Activated naive CD8-positive, alpha-beta T cell treated with anti-CD3 and anti-CD28 coated beads, Interleukin-2, amount 50 U/mL, for 24 hours (primary cell): ENCODE measurements around the gene ETS1.

ENCODE experiments used
- ATAC-seq: fragments of 150-1000 bp; cut with Tn5 transposase; one replicate; pipeline ENCODE4 v1.10.0; 2021
- DNase-seq: peaks from one replicate; pipeline ENCODE4 v3.0.0; 2021
- H3K27ac Mint-ChIP-seq: one replicate; pipeline ENCODE4 v1.8.0; 2021; ENCODE audit warnings: mild to moderate bottlenecking, mixed read lengths
- H3K27me3 Mint-ChIP-seq: one replicate; pipeline ENCODE4 v1.8.0; 2021; ENCODE audit warnings: mixed read lengths
- H3K36me3 Mint-ChIP-seq: one replicate; pipeline ENCODE4 v1.8.0; 2021; ENCODE audit warnings: low read depth, mixed read lengths
- H3K4me1 Mint-ChIP-seq: one replicate; pipeline ENCODE4 v1.8.0; 2021; ENCODE audit warnings: mixed read lengths
- H3K4me3 Mint-ChIP-seq: one replicate; pipeline ENCODE4 v1.8.0; 2021; ENCODE audit warnings: mild to moderate bottlenecking, moderate library complexity, mixed read lengths
- H3K9me3 Mint-ChIP-seq: one replicate; pipeline ENCODE4 v1.8.0; 2021; ENCODE audit warnings: mixed read lengths

The ETS1 gene

GRCh38 chr11:128511712-128512111 lies 75.6 kb downstream of the ETS1 start:
- no peaks in the 10 kb centered on the region for H3K27me3 Mint-ChIP-seq
- no peaks in the 10 kb centered on the region for H3K9me3 Mint-ChIP-seq
- ATAC-seq (no peak), DNase-seq (no peak)
- peaks cover 99% of the 10 kb centered on the region for H3K4me1 Mint-ChIP-seq
- H3K27ac Mint-ChIP-seq: peak overlapping the region; percentile 100
- peaks cover 72% of the 10 kb centered on the region for H3K36me3 Mint-ChIP-seq
- peak overlapping the region; percentile 95 for H3K4me3 Mint-ChIP-seq

GRCh38 chr11:128509621-128510389 lies 77.6 kb downstream of the ETS1 start:
- ATAC-seq: no peak
- H3K27me3 Mint-ChIP-seq: no peaks in the 10 kb centered on the region
- DNase-seq: no peak
- H3K9me3 Mint-ChIP-seq: no peaks in the 10 kb centered on the region
- peak overlapping the region; percentile 95 for H3K4me3 Mint-ChIP-seq
- peaks cover 70% of the 10 kb centered on the region for H3K36me3 Mint-ChIP-seq
- H3K4me1 Mint-ChIP-seq: peaks cover 99% of the 10 kb centered on the region
- H3K27ac Mint-ChIP-seq: peak overlapping the region; percentile 100

DNA sequence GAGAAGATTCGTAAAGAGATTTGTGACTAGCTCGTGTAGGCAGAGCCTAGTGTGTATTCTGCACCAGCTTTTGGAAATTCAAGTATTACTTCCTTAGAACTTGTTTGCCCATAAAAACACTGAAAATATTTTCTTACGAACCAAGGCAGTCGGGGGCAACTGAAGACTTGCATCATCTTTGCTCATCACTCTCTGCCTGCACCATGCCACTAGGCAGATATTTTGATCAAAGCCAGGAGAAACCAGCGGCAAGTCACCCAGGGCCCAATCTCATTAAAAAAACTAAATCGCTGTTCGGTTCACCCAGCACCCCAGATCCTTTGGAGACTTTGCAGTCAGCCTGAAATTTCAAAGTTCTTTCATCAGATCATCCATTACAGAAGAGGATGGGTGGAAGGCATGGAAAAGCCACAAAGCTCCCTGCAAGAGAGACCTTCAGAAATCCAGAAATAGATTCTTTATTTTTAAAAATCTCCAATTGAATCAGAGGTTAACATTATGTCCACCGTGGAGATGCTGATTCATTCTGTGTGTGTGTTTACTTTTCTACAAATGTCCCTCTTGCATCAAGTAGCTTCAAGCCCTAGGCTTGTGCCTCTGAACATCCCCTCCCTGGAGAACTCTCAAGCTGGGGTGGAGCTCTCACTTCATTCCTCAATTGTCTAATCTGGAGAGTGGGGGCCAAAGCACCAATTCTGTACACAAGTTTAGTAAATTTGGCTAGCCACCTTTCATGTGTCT lies 78.4 kb downstream of the ETS1 start:
- H3K4me3 Mint-ChIP-seq: peak overlapping the region; percentile 95
- peak overlapping the region; percentile 100 for H3K27ac Mint-ChIP-seq
- H3K36me3 Mint-ChIP-seq: peaks cover 66% of the 10 kb centered on the region
- H3K4me1 Mint-ChIP-seq: peaks cover 99% of the 10 kb centered on the region
- ATAC-seq: no peak
- no peaks in the 10 kb centered on the region for H3K9me3 Mint-ChIP-seq
- H3K27me3 Mint-ChIP-seq: no peaks in the 10 kb centered on the region
- no peak for DNase-seq

GRCh38 chr11:128507936-128508335 lies 79.4 kb downstream of the ETS1 start:
- no peak for ATAC-seq
- H3K9me3 Mint-ChIP-seq: no peaks in the 10 kb centered on the region
- peak overlapping the region; percentile 95 for H3K4me3 Mint-ChIP-seq
- H3K36me3 Mint-ChIP-seq: peaks cover 61% of the 10 kb centered on the region
- H3K4me1 Mint-ChIP-seq: peaks cover 99% of the 10 kb centered on the region
- no peaks in the 10 kb centered on the region for H3K27me3 Mint-ChIP-seq
- DNase-seq: no peak
- H3K27ac Mint-ChIP-seq: peak overlapping the region; percentile 100

DNA sequence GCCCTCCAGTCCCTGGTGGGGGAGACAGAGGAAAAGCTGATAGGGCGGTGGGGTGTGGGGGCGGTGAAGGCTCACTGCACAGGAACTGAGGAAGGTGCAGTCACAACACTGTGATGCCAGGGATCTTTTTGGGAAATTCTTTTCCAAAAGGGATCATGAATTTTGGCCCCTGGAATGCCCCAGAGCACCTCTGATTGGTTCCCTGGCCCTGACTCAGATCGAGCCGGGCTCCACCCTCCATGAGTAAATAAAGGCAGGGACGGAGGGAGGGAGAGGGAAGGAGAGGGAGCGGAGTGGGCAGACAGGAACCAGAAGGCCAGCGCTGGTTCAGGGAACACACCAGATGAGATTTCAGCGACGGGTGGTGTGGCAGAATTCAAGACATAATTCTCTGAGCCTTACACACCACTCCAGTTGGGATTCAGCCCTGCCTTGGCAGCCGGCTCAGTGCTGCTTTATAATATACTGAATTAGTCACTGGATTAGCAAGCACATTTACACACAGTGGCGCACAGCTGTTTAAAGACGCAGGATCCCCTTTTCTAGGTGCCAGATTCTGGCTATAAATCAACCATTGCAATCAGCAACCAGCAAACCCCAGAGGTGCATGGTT lies 80.3 kb downstream of the ETS1 start:
- Mint-ChIP-seq H3K27me3 (no peaks in the 10 kb centered on the region), H3K36me3 (peaks cover 55% of the 10 kb centered on the region)
- ATAC-seq: peak; percentile 64

GRCh38 chr11:128506356-128506755 lies 81.0 kb downstream of the ETS1 start:
- Mint-ChIP-seq H3K36me3 (peaks cover 54% of the 10 kb centered on the region), H3K9me3 (no peaks in the 10 kb centered on the region), H3K27ac (peak overlapping the region; percentile 100), H3K4me1 (peaks cover 99% of the 10 kb centered on the region), H3K4me3 (peak overlapping the region; percentile 95), H3K27me3 (no peaks in the 10 kb centered on the region)
- DNase-seq (no peak), ATAC-seq (no peak)

More for the DNA sequence above, 80.3 kb downstream of the ETS1 start:
- H3K27ac Mint-ChIP-seq: peak overlapping the region; percentile 100
- DNase-seq: peak; percentile 63
- peak overlapping the region; percentile 95 for H3K4me3 Mint-ChIP-seq
- H3K4me1 Mint-ChIP-seq: peaks cover 99% of the 10 kb centered on the region
- no peaks in the 10 kb centered on the region for H3K9me3 Mint-ChIP-seq

GRCh38 chr11:128505449-128506065 lies 81.8 kb downstream of the ETS1 start:
- Mint-ChIP-seq H3K9me3 (no peaks in the 10 kb centered on the region), H3K4me3 (peak overlapping the region; percentile 95), H3K36me3 (peaks cover 56% of the 10 kb centered on the region), H3K27me3 (no peaks in the 10 kb centered on the region), H3K4me1 (peaks cover 99% of the 10 kb centered on the region), H3K27ac (peak overlapping the region; percentile 100)
- ATAC-seq (no peak), DNase-seq (no peak)

DNA sequence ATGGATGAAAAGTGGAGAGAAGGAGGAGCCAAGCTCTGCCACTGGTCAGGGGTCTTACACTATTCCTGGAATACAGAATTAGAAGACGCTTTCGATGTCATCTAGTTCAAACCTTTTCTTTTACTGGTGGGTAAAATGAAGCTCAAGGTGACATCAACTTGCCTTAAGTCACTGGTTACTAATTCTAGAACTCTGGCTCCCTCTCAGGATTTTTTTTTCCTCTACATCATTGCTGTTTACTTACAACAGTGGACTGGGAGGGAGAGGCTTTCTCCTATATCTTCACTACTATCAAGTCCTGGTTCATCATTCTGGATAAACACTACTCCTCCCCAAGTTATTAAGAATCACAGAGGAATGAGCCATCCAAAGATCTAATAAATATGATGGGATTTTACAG lies 82.9 kb downstream of the ETS1 start:
- H3K36me3 Mint-ChIP-seq: peaks cover 58% of the 10 kb centered on the region
- peaks cover 97% of the 10 kb centered on the region for H3K4me1 Mint-ChIP-seq
- peak overlapping the region; percentile 95 for H3K4me3 Mint-ChIP-seq
- peak overlapping the region; percentile 100 for H3K27ac Mint-ChIP-seq
- H3K27me3 Mint-ChIP-seq: no peaks in the 10 kb centered on the region
- DNase-seq: no peak
- H3K9me3 Mint-ChIP-seq: no peaks in the 10 kb centered on the region
- no peak for ATAC-seq

DNA sequence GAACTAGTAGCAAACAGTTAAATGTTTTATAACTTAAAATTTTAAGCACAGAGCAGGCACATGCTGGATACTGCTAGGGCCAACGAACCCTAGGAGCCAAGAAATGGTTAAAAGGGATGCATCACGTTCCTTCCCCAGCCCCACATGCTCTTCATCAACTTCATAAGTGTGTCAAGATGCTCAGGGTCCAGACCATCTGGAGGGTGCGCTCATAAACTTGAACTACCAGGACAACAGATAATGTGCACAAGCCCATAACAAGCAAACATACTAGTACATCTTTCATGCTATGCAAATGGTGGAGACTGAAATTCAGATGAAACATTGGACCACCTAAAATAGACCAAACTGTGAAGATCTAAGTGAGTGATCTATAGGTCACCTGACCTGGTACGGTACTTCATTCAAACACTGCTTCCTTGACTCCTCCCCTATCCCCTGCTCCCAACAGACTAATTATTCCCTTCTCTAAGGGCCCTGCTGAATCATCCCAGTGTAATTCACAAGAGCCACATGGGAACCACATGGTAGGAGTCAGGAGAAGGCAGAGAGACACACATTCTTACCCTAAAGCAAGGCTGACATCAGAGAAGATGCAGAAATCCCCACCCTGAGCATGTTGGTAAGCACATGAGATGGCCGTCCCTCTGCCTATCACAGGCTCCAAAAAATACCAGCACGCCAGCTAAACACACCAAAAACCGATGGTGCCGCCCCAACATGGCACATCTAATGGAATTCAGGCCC lies 83.9 kb downstream of the ETS1 start:
- H3K4me3 Mint-ChIP-seq: peak overlapping the region; percentile 95
- H3K9me3 Mint-ChIP-seq: no peaks in the 10 kb centered on the region
- DNase-seq: no peak
- no peaks in the 10 kb centered on the region for H3K27me3 Mint-ChIP-seq
- peak overlapping the region; percentile 100 for H3K27ac Mint-ChIP-seq
- peak; percentile 27 for ATAC-seq
- H3K36me3 Mint-ChIP-seq: peaks cover 52% of the 10 kb centered on the region
- H3K4me1 Mint-ChIP-seq: peaks cover 97% of the 10 kb centered on the region

DNA sequence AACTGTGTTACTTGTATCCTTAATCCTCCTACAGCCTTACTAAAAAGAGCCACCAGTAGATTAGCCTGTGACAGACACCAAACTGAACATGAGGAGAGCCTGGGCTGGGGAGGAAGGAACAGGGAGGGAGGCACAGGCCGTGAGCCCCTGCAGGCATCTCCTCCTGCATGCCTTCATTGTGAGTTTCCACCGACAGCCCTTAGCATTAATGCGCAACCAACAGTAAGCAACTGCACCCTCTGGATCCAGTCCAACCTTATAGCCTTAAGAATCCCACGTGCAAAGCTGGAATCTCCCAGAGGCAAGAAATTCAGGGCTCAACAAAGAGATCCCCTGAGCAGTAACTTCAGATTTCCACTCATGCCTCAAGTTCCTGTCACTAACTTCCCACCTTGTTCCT lies 84.6 kb downstream of the ETS1 start:
- no peak for DNase-seq
- peaks cover 52% of the 10 kb centered on the region for H3K36me3 Mint-ChIP-seq

GRCh38 chr11:128501632-128502549 lies 85.5 kb downstream of the ETS1 start:
- DNase-seq: no peak
- Mint-ChIP-seq H3K36me3 (peaks cover 51% of the 10 kb centered on the region), H3K27ac (peak overlapping the region; percentile 100)

More for the DNA sequence above, 84.6 kb downstream of the ETS1 start:
- H3K4me3 Mint-ChIP-seq: peak overlapping the region; percentile 95
- peaks cover 98% of the 10 kb centered on the region for H3K4me1 Mint-ChIP-seq
- H3K27me3 Mint-ChIP-seq: no peaks in the 10 kb centered on the region
- no peak for ATAC-seq
- H3K9me3 Mint-ChIP-seq: no peaks in the 10 kb centered on the region
- peak overlapping the region; percentile 100 for H3K27ac Mint-ChIP-seq

DNA sequence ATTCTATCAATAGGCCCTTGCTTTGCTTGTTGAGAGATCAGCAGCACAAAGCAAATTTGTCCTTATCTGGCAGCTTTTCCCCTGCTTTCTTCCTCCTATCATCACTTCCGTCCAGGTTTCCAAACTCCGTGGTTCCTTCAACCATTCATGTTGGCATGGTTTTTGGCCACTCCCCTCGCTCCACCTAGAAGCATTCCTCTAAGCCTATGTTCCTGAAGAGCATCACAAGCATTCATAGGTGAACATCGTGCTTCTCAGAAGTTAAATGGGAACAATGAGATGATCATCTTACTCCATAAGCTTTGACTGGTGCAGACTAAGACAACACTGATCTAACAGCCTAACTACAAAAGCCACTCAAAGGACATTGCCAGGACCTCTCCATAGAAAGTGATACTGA lies 86.3 kb downstream of the ETS1 start:
- H3K27ac Mint-ChIP-seq: peak overlapping the region; percentile 100
- ATAC-seq: peak; percentile 3
- H3K27me3 Mint-ChIP-seq: no peaks in the 10 kb centered on the region
- H3K36me3 Mint-ChIP-seq: peaks cover 53% of the 10 kb centered on the region
- H3K9me3 Mint-ChIP-seq: no peaks in the 10 kb centered on the region
- H3K4me1 Mint-ChIP-seq: peaks cover 98% of the 10 kb centered on the region
- DNase-seq: no peak
- H3K4me3 Mint-ChIP-seq: peak overlapping the region; percentile 81

More at GRCh38 chr11:128501632-128502549, 85.5 kb downstream of the ETS1 start:
- H3K4me3 Mint-ChIP-seq: peak overlapping the region; percentile 81
- ATAC-seq: no peak
- H3K27me3 Mint-ChIP-seq: no peaks in the 10 kb centered on the region
- peaks cover 98% of the 10 kb centered on the region for H3K4me1 Mint-ChIP-seq
- H3K9me3 Mint-ChIP-seq: no peaks in the 10 kb centered on the region

DNA sequence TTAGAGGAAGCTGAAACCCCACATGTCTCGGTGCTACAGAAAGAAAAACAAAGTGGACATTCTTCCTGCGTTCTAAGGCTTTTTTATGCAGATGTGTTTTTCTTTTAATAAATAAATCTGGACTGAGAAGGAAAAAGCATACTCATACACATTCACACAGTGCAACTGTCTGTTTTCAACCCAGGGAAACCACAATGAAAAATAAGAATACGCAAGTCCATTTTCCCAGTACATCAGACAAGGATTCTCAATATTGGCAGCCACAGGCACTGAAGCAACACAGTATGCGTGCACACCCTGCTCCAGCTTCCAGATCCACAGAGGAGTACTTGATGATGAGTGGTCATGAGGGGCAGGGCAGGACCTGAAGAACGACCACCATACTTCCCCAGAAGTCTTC lies 86.9 kb downstream of the ETS1 start:
- H3K36me3 Mint-ChIP-seq: peaks cover 55% of the 10 kb centered on the region
- no peak for ATAC-seq
- no peaks in the 10 kb centered on the region for H3K27me3 Mint-ChIP-seq
- peak overlapping the region; percentile 100 for H3K27ac Mint-ChIP-seq
- no peak for DNase-seq
- peaks cover 98% of the 10 kb centered on the region for H3K4me1 Mint-ChIP-seq
- H3K9me3 Mint-ChIP-seq: no peaks in the 10 kb centered on the region
- H3K4me3 Mint-ChIP-seq: peak overlapping the region; percentile 81
